Stomach (tissue), 4 donors: ENCODE measurements around the gene PKHD1.

Experiments used
- POLR2A ChIP-seq, 4 donors: fragments of 450-650 bp; IDR thresholded peaks; one replicate each; pipeline ENCODE4 v1.6.1; 2016; ENCODE audit warnings: antibody characterized with exemption in 4 of 4, control low read depth in 2 of 4, mild to moderate bottlenecking in 1 of 4, moderate library complexity in 1 of 4
- POLR2AphosphoS5 ChIP-seq, 3 donors: sonication (generic); formaldehyde crosslinking; IDR thresholded peaks; one replicate each; pipeline ENCODE4 v1.6.1; 2016; ENCODE audit warnings: antibody characterized with exemption in 3 of 3
- TF ChIP-seq, protein P1 (sequence below), 7 experiments: fragments of 450-650 bp in 4 of 7; fragments of 200-600 bp in 3 of 7; sonication (generic) in 3 of 7; IDR thresholded peaks; one replicate each; pipeline ENCODE4 v1.5.1; 2016 to 2019; ENCODE audit warnings: antibody characterized with exemption in 7 of 7, control low read depth in 2 of 7, mild to moderate bottlenecking in 1 of 7

- TF ChIP-seq, protein P1, sequence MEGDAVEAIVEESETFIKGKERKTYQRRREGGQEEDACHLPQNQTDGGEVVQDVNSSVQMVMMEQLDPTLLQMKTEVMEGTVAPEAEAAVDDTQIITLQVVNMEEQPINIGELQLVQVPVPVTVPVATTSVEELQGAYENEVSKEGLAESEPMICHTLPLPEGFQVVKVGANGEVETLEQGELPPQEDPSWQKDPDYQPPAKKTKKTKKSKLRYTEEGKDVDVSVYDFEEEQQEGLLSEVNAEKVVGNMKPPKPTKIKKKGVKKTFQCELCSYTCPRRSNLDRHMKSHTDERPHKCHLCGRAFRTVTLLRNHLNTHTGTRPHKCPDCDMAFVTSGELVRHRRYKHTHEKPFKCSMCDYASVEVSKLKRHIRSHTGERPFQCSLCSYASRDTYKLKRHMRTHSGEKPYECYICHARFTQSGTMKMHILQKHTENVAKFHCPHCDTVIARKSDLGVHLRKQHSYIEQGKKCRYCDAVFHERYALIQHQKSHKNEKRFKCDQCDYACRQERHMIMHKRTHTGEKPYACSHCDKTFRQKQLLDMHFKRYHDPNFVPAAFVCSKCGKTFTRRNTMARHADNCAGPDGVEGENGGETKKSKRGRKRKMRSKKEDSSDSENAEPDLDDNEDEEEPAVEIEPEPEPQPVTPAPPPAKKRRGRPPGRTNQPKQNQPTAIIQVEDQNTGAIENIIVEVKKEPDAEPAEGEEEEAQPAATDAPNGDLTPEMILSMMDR (IDR thresholded peaks at IDR 0.05): no peak
- TF ChIP-seq POLR2A (IDR thresholded peaks at IDR 0.05) (no peak), POLR2AphosphoS5 (IDR thresholded peaks at IDR 0.05) (no peak)
These were observed 269.6 kb downstream of the PKHD1 start for GRCh38 chr6:51817832-51818231.
